GM12801 (cell line): ENCODE results near the gene ZNF519.

Experiments
- TF ChIP-seq, protein P1 (sequence below): IDR thresholded peaks from one replicate; pipeline ENCODE4 v1.5.1; 2011; ENCODE audit warnings: control low read depth; ENCODE audit not compliant: insufficient read length; ENCODE audit errors: extremely low read depth

Gene ZNF519

GRCh38 chr18:14053661-14054060 lies 78.6 kb downstream of the ZNF519 start:
- TF ChIP-seq, protein P1, sequence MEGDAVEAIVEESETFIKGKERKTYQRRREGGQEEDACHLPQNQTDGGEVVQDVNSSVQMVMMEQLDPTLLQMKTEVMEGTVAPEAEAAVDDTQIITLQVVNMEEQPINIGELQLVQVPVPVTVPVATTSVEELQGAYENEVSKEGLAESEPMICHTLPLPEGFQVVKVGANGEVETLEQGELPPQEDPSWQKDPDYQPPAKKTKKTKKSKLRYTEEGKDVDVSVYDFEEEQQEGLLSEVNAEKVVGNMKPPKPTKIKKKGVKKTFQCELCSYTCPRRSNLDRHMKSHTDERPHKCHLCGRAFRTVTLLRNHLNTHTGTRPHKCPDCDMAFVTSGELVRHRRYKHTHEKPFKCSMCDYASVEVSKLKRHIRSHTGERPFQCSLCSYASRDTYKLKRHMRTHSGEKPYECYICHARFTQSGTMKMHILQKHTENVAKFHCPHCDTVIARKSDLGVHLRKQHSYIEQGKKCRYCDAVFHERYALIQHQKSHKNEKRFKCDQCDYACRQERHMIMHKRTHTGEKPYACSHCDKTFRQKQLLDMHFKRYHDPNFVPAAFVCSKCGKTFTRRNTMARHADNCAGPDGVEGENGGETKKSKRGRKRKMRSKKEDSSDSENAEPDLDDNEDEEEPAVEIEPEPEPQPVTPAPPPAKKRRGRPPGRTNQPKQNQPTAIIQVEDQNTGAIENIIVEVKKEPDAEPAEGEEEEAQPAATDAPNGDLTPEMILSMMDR, result no peak
